ENCODE results near the gene DCAF11.

Gene DCAF11

DNA sequence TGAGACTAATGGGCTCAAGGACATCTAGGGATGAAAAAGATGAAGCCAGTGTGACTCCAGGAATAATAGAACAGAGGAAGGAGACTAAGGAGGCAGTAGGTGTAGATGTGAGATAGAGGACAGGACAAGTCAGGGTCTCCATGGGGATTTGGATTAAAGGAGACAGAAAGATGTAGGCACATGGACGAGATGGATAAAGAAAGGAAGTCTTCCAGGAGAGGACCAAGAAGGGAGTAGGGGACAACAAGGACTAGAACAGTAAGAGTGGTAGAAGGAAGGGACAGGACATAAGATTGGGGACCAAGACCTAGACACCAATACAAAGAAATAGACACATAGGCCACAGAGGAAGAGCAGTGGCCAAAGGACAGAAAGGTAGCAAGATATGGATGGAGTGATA is 27.6 kb upstream of the DCAF11 start:
- Histone ChIP-seq H3K79me1 (replicated peaks; ENCODE audit: low read length, poor library complexity, severe bottlenecking) (no peaks in the 10 kb centered on the region), H3K27me3 (ENCODE audit: control insufficient read depth in 1 of 2, insufficient read depth in 1 of 2, low read length in 2 of 2) (peaks cover 42 to 46% of the 10 kb centered on the region in 2 experiments), H4K91ac (ENCODE audit: low read length) (no peak overlapping the region), H3K9ac (ENCODE audit: low read length) (no peak overlapping the region), H3K14ac (ENCODE audit: low read length in 2 of 2) (no peak overlapping the region), H3K18ac (ENCODE audit: low read depth in 1 of 2, low read length in 2 of 2) (no peak overlapping the region), H2BK5ac (ENCODE audit: low read depth, low read length, poor library complexity, severe bottlenecking) (no peak overlapping the region), H3K4ac (ENCODE audit: low read depth in 1 of 2, low read length in 2 of 2) (no peak overlapping the region), H3K4me1 (ENCODE audit: control insufficient read depth, insufficient read depth, low read depth, low read length) (no peaks in the 10 kb centered on the region), H2BK12ac (ENCODE audit: low read length in 2 of 2) (no peak overlapping the region), H3K4me2 (ENCODE audit: low read length, poor library complexity, severe bottlenecking) (no peak overlapping the region), H3K4me3 (ENCODE audit: insufficient read depth in 1 of 2, low read depth in 1 of 2, low read length in 2 of 2) (no peak overlapping the region), H4K8ac (ENCODE audit: low read length) (no peak overlapping the region), H2AK5ac (ENCODE audit: low read length, severe bottlenecking) (no peak overlapping the region), H2BK15ac (ENCODE audit: low read depth, poor library complexity, severe bottlenecking) (no peak overlapping the region), H2AFZ (ENCODE audit: low read depth, low read length) (no peak overlapping the region), H3K9me3 (ENCODE audit: control insufficient read depth, low read length) (no peaks in the 10 kb centered on the region), H2BK120ac (ENCODE audit: low read depth, low read length) (no peak overlapping the region), H3K27ac (ENCODE audit: low read length, poor library complexity, severe bottlenecking) (no peak overlapping the region), H3K23ac (ENCODE audit: low read length in 2 of 2) (no peak overlapping the region), H3K36me3 (ENCODE audit: control insufficient read depth in 1 of 2, insufficient read depth in 2 of 2, low read depth in 1 of 2, low read length in 2 of 2) (no peaks in the 10 kb centered on the region)
- DNase-seq, result no peak
- 82% methylated on average over 1 of the region's 1 CpG for WGBS

DNA sequence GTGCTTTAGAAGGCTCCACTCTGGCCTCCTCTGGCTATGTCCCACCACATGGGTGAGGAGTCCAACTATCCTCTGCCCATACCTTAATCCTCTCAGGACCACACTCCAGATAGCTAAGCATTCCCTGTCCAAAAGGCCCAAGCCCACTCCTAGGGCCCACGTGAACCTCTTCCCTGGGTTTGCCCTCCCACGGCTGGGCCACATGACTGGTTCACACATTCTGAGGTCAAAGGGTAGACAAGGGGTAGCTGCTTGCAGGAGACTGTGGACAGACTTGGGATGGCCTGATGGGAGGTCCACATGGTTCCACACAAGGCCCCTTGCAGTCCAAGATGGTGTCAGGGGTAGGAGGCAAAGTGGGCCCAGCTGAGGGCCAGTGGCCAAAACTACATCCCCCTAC is 26.5 kb upstream of the DCAF11 start:
- WGBS, result 81% methylated on average over 2 of the region's 2 CpGs
- Histone ChIP-seq H3K27me3 (ENCODE audit: control insufficient read depth in 1 of 2, insufficient read depth in 1 of 2, low read length in 2 of 2) (peaks cover 31 to 35% of the 10 kb centered on the region in 2 experiments), H3K14ac (ENCODE audit: low read length in 2 of 2) (no peak overlapping the region), H2BK15ac (ENCODE audit: low read depth, poor library complexity, severe bottlenecking) (no peak overlapping the region), H2AK5ac (ENCODE audit: low read length, severe bottlenecking) (no peak overlapping the region), H3K27ac (ENCODE audit: low read length, poor library complexity, severe bottlenecking) (no peak overlapping the region), H3K4me2 (ENCODE audit: low read length, poor library complexity, severe bottlenecking) (no peak overlapping the region), H2BK5ac (ENCODE audit: low read depth, low read length, poor library complexity, severe bottlenecking) (no peak overlapping the region), H3K9ac (ENCODE audit: low read length) (no peak overlapping the region), H3K23ac (ENCODE audit: low read length in 2 of 2) (no peak overlapping the region), H4K91ac (ENCODE audit: low read length) (no peak overlapping the region), H2AFZ (ENCODE audit: low read depth, low read length) (no peak overlapping the region), H3K4ac (ENCODE audit: low read depth in 1 of 2, low read length in 2 of 2) (no peak overlapping the region), H2BK120ac (ENCODE audit: low read depth, low read length) (no peak overlapping the region), H3K79me1 (replicated peaks; ENCODE audit: low read length, poor library complexity, severe bottlenecking) (no peaks in the 10 kb centered on the region), H3K4me1 (ENCODE audit: control insufficient read depth, insufficient read depth, low read depth, low read length) (no peaks in the 10 kb centered on the region), H2BK12ac (ENCODE audit: low read length in 2 of 2) (no peak overlapping the region), H3K4me3 (ENCODE audit: insufficient read depth in 1 of 2, low read depth in 1 of 2, low read length in 2 of 2) (no peak overlapping the region), H3K36me3 (ENCODE audit: control insufficient read depth in 1 of 2, insufficient read depth in 2 of 2, low read depth in 1 of 2, low read length in 2 of 2) (no peaks in the 10 kb centered on the region), H4K8ac (ENCODE audit: low read length) (no peak overlapping the region), H3K9me3 (ENCODE audit: control insufficient read depth, low read length) (no peaks in the 10 kb centered on the region), H3K18ac (ENCODE audit: low read depth in 1 of 2, low read length in 2 of 2) (no peak overlapping the region)
- no peak for DNase-seq

DNA sequence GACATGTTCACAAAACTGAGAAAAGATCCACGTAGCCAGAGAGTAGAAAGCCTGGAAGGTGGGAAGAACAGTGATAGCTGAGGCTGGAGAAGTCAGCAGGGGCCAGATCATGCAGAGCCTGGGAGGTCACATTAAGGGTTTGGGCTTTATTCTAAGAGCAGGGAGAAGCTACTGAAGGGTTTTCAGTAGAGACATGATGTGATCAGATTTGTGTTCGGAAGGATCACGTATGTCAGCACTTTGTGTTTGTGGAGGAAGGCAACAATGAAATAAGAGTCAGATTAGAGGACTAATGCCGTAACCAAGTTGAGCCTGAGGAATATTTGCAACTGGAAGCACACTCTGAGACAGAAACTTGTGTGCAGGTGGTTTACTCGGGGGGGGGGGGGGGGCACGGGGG is 24.7 kb upstream of the DCAF11 start:
- Histone ChIP-seq H2BK15ac (ENCODE audit: low read depth, poor library complexity, severe bottlenecking) (no peak overlapping the region), H3K27ac (ENCODE audit: low read length, poor library complexity, severe bottlenecking) (no peak overlapping the region), H3K79me1 (replicated peaks; ENCODE audit: low read length, poor library complexity, severe bottlenecking) (no peaks in the 10 kb centered on the region), H4K91ac (ENCODE audit: low read length) (no peak overlapping the region), H3K4me1 (ENCODE audit: control insufficient read depth, insufficient read depth, low read depth, low read length) (peaks cover 6% of the 10 kb centered on the region), H3K4ac (ENCODE audit: low read depth in 1 of 2, low read length in 2 of 2) (no peak overlapping the region), H2BK120ac (ENCODE audit: low read depth, low read length) (no peak overlapping the region), H3K4me3 (ENCODE audit: insufficient read depth in 1 of 2, low read depth in 1 of 2, low read length in 2 of 2) (no peak overlapping the region), H3K14ac (ENCODE audit: low read length in 2 of 2) (no peak overlapping the region), H3K23ac (ENCODE audit: low read length in 2 of 2) (no peak overlapping the region), H2BK5ac (ENCODE audit: low read depth, low read length, poor library complexity, severe bottlenecking) (no peak overlapping the region), H2AK5ac (ENCODE audit: low read length, severe bottlenecking) (no peak overlapping the region), H3K27me3 (ENCODE audit: control insufficient read depth in 1 of 2, insufficient read depth in 1 of 2, low read length in 2 of 2) (peaks cover 16 to 19% of the 10 kb centered on the region in 2 experiments), H3K9me3 (ENCODE audit: control insufficient read depth, low read length) (no peaks in the 10 kb centered on the region), H3K36me3 (ENCODE audit: control insufficient read depth in 1 of 2, insufficient read depth in 2 of 2, low read depth in 1 of 2, low read length in 2 of 2) (no peaks in the 10 kb centered on the region), H3K4me2 (ENCODE audit: low read length, poor library complexity, severe bottlenecking) (no peak overlapping the region), H3K9ac (ENCODE audit: low read length) (no peak overlapping the region), H2BK12ac (ENCODE audit: low read length in 2 of 2) (no peak overlapping the region), H3K18ac (ENCODE audit: low read depth in 1 of 2, low read length in 2 of 2) (no peak overlapping the region), H4K8ac (ENCODE audit: low read length) (no peak overlapping the region), H2AFZ (ENCODE audit: low read depth, low read length) (no peak overlapping the region)
- 91% methylated on average over 5 of the region's 6 CpGs for WGBS
- DNase-seq, result no peak

- Histone ChIP-seq H3K9me3 (ENCODE audit: control insufficient read depth, low read length) (no peaks in the 10 kb centered on the region), H2AFZ (ENCODE audit: low read depth, low read length) (no peak overlapping the region)
Measured at GRCh38 chr14:24092110-24092504, 22.5 kb upstream of the DCAF11 start.

More at GRCh38 chr14:24092110-24092504, 22.5 kb upstream of the DCAF11 start:
- H2BK15ac ChIP-seq (ENCODE audit: low read depth, poor library complexity, severe bottlenecking), result no peak overlapping the region
- H3K27me3 ChIP-seq (ENCODE audit: control insufficient read depth in 1 of 2, insufficient read depth in 1 of 2, low read length in 2 of 2), result peaks cover 2 to 4% of the 10 kb centered on the region in 2 experiments
- peaks cover 8% of the 10 kb centered on the region for H3K79me1 ChIP-seq (replicated peaks; ENCODE audit: low read length, poor library complexity, severe bottlenecking)
- H3K27ac ChIP-seq (ENCODE audit: low read length, poor library complexity, severe bottlenecking), result no peak overlapping the region
- no peak overlapping the region for H3K9ac ChIP-seq (ENCODE audit: low read length)
- H3K4me1 ChIP-seq (ENCODE audit: control insufficient read depth, insufficient read depth, low read depth, low read length), result peaks cover 14% of the 10 kb centered on the region
- no peak overlapping the region for H2BK120ac ChIP-seq (ENCODE audit: low read depth, low read length)
- H3K36me3 ChIP-seq (ENCODE audit: control insufficient read depth in 1 of 2, insufficient read depth in 2 of 2, low read depth in 1 of 2, low read length in 2 of 2), result peaks cover 0 to 5% of the 10 kb centered on the region in 2 experiments
- no peak overlapping the region for H2BK12ac ChIP-seq (ENCODE audit: low read length in 2 of 2)
- H2AK5ac ChIP-seq (ENCODE audit: low read length, severe bottlenecking), result no peak overlapping the region
- H3K18ac ChIP-seq (ENCODE audit: low read depth in 1 of 2, low read length in 2 of 2), result no peak overlapping the region
- H3K23ac ChIP-seq (ENCODE audit: low read length in 2 of 2), result no peak overlapping the region
- no peak for DNase-seq
- no peak overlapping the region for H3K4me3 ChIP-seq (ENCODE audit: insufficient read depth in 1 of 2, low read depth in 1 of 2, low read length in 2 of 2)
- H2BK5ac ChIP-seq (ENCODE audit: low read depth, low read length, poor library complexity, severe bottlenecking), result no peak overlapping the region
- H4K91ac ChIP-seq (ENCODE audit: low read length), result no peak overlapping the region
- H3K14ac ChIP-seq (ENCODE audit: low read length in 2 of 2), result no peak overlapping the region
- H3K4me2 ChIP-seq (ENCODE audit: low read length, poor library complexity, severe bottlenecking), result no peak overlapping the region
- no peak overlapping the region for H4K8ac ChIP-seq (ENCODE audit: low read length)
- no peak overlapping the region for H3K4ac ChIP-seq (ENCODE audit: low read depth in 1 of 2, low read length in 2 of 2)

All from mesenchymal stem cell (in vitro differentiated cells and primary cell).